Measurements from ENCODE around the gene PBX1.

Gene PBX1

GRCh38 chr1:164736137-164736536, 177.2 kb downstream of the PBX1 start (continued):
- no peak for TF ChIP-seq GLI4 (tag by site-specific recombination; IDR thresholded peaks at IDR 0.05)
- TF ChIP-seq ZNF184 (tag by site-specific recombination; IDR thresholded peaks at IDR 0.05) = no peak
- TF ChIP-seq ZNF10 (tag by site-specific recombination; IDR thresholded peaks at IDR 0.05) = no peak
- TF ChIP-seq ZSCAN16 (tag by site-specific recombination; IDR thresholded peaks at IDR 0.05) = no peak
- TF ChIP-seq ZNF558 (tag by site-specific recombination; IDR thresholded peaks at IDR 0.05) = no peak

GRCh38 chr1:164739189-164739588, 180.2 kb downstream of the PBX1 start:
- Histone ChIP-seq H3K4me3 (ENCODE audit: low read depth, low read length) (no peak overlapping the region), H3K4me1 (ENCODE audit: control insufficient read depth, insufficient read depth, low read length) (no peaks in the 10 kb centered on the region), H3K36me3 (ENCODE audit: control insufficient read depth in 2 of 2, insufficient read depth in 1 of 2, low read length in 2 of 2) (no peaks in the 10 kb centered on the region), H3K9me3 (ENCODE audit: control insufficient read depth, insufficient read depth, low read depth, low read length) (no peaks in the 10 kb centered on the region), H3K27ac (ENCODE audit: extremely low read depth, low read depth, low read length) (no peak overlapping the region)
- ChIA-PET CTCF (no interaction called here), POLR2A (no interaction called here)
- no peak for TF ChIP-seq ZNF335 (tag by site-specific recombination; conservative IDR thresholded peaks at IDR 0.05)
- no peak for TF ChIP-seq ZNF473 (tag by site-specific recombination; IDR thresholded peaks at IDR 0.05)
- no peak for TF ChIP-seq ZNF544 (tag by site-specific recombination; IDR thresholded peaks at IDR 0.05)
- TF ChIP-seq ZNF792 (tag by site-specific recombination; IDR thresholded peaks at IDR 0.05) = no peak
- no peak for TF ChIP-seq KLF16 (tag by site-specific recombination; IDR thresholded peaks at IDR 0.05)
- TF ChIP-seq ZNF768 (tag by site-specific recombination; IDR thresholded peaks at IDR 0.05) = no peak
- TF ChIP-seq INSM2 (tag by site-specific recombination; IDR thresholded peaks at IDR 0.05) = no peak

GRCh38 chr1:164740000-164740526, 181.1 kb downstream of the PBX1 start:
- H3K9me3 ChIP-seq (ENCODE audit: control insufficient read depth, insufficient read depth, low read depth, low read length) = no peaks in the 10 kb centered on the region
- ChIA-PET POLR2A (no interaction called here), CTCF (no interaction called here)
- no peak overlapping the region for H3K4me3 ChIP-seq (ENCODE audit: low read depth, low read length)
- H3K36me3 ChIP-seq (ENCODE audit: control insufficient read depth in 2 of 2, insufficient read depth in 1 of 2, low read length in 2 of 2) = no peaks in the 10 kb centered on the region
- no peaks in the 10 kb centered on the region for H3K4me1 ChIP-seq (ENCODE audit: control insufficient read depth, insufficient read depth, low read length)
- TF ChIP-seq SCRT1 (tag by site-specific recombination; IDR thresholded peaks at IDR 0.05; ENCODE audit: borderline replicate concordance) (no peak), ZNF558 (tag by site-specific recombination; IDR thresholded peaks at IDR 0.05) (no peak)
- H3K27ac ChIP-seq (ENCODE audit: extremely low read depth, low read depth, low read length) = no peak overlapping the region

- H3K36me3 ChIP-seq (ENCODE audit: control insufficient read depth in 2 of 2, insufficient read depth in 1 of 2, low read length in 2 of 2) = no peaks in the 10 kb centered on the region
- no peak overlapping the region for H3K27ac ChIP-seq (ENCODE audit: extremely low read depth, low read depth, low read length)
- no peaks in the 10 kb centered on the region for H3K9me3 ChIP-seq (ENCODE audit: control insufficient read depth, insufficient read depth, low read depth, low read length)
- ChIA-PET CTCF (interaction anchor here (0.5 to 0.6 kb wide), 2 partner anchors 124 to 253 kb away, joined by 4 read pairs; no protein-coding TSS in a partner anchor), POLR2A (no interaction called here)
- no peaks in the 10 kb centered on the region for H3K4me1 ChIP-seq (ENCODE audit: control insufficient read depth, insufficient read depth, low read length)
- H3K4me3 ChIP-seq (ENCODE audit: low read depth, low read length) = no peak overlapping the region
- TF ChIP-seq ZNF600 (tag by site-specific recombination; IDR thresholded peaks at IDR 0.05) (no peak), YY1 (tag by site-specific recombination; IDR thresholded peaks at IDR 0.05) (no peak), ZFP41 (tag by site-specific recombination; IDR thresholded peaks at IDR 0.05; ENCODE audit: borderline replicate concordance) (no peak), KLF8 (tag by site-specific recombination; IDR thresholded peaks at IDR 0.05) (no peak), ZNF843 (tag by site-specific recombination; IDR thresholded peaks at IDR 0.05) (no peak), ZNF416 (tag by site-specific recombination; IDR thresholded peaks at IDR 0.05) (no peak), PRDM6 (tag by site-specific recombination; IDR thresholded peaks at IDR 0.05) (no peak), KLF17 (tag by site-specific recombination; IDR thresholded peaks at IDR 0.05) (no peak), PRDM2 (tag by site-specific recombination; IDR thresholded peaks at IDR 0.05; ENCODE audit: borderline replicate concordance) (no peak)
Observed at GRCh38 chr1:164742745-164743144, 183.8 kb downstream of the PBX1 start.
